OCI-LY3 (cell line): ENCODE measurements around the gene TIMM10B.

ENCODE experiments used
- EZH2phosphoT487 ChIP-seq: fragments of 200-600 bp; shearing (Covaris generic); IDR thresholded peaks from 2 replicates; pipeline ENCODE4 v1.6.1; 2018; ENCODE audit warnings: antibody characterized with exemption, mixed run types, low read depth
- TF ChIP-seq, protein P1 (sequence below): fragments of 200-600, 300-600 bp; sonication (generic); IDR thresholded peaks from 2 replicates; pipeline ENCODE4 v1.5.1; 2014; ENCODE audit warnings: antibody characterized with exemption, low read length, low read depth

DNA sequence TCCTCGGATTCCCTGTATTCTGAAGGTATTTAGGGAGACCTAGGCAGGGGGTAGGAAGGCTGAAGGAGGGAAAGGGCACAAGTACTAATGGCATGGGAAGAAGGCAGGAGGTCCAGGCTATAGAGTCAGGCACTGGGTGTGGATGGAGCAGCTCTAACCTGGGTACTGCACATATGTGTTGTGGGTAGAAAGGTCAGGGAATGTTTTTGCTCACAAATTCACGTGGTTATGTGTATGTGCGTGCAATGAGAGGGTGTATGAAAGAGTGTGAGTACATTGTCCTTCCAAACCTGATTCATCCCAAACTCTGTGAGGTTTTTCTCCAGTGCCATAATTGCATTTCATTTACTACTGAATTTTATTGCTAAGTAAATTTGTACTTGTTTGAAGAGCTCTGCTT is 39.0 kb downstream of the TIMM10B start:
- TF ChIP-seq, protein P1, sequence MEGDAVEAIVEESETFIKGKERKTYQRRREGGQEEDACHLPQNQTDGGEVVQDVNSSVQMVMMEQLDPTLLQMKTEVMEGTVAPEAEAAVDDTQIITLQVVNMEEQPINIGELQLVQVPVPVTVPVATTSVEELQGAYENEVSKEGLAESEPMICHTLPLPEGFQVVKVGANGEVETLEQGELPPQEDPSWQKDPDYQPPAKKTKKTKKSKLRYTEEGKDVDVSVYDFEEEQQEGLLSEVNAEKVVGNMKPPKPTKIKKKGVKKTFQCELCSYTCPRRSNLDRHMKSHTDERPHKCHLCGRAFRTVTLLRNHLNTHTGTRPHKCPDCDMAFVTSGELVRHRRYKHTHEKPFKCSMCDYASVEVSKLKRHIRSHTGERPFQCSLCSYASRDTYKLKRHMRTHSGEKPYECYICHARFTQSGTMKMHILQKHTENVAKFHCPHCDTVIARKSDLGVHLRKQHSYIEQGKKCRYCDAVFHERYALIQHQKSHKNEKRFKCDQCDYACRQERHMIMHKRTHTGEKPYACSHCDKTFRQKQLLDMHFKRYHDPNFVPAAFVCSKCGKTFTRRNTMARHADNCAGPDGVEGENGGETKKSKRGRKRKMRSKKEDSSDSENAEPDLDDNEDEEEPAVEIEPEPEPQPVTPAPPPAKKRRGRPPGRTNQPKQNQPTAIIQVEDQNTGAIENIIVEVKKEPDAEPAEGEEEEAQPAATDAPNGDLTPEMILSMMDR = no peak
- TF ChIP-seq EZH2phosphoT487 = no peak
